HepG2 (cell line): ENCODE measurements around the gene BUB1. TPM values are rescaled to one million over a fixed set of nuclear protein-coding genes. Genes with fewer than 3 reads are reported as not detected.

Source experiments
- ATAC-seq: fragments of 200-7000 bp; cut with Tn5 transposase; 3 replicates; pipeline ENCODE4 v1.9.1; 2020; ENCODE audit warnings: mild to moderate bottlenecking, moderate library complexity
- BruUV-seq: library from RNA; stranded (reverse); fragments of 400-500 nt; replicated peaks from 2 replicates; lab custom pipeline; 2021; lab: Mats Ljungman, UMichigan
- CTCF ChIA-PET: fragments of 300-600 bp; formaldehyde crosslinking; extraction: SDS; loops from one replicate; lab custom pipeline; 2021; ENCODE audit warnings: low total read pairs, inconsistent platforms, low intra/inter-chr PET ratio; lab: Yijun Ruan, JAX
- POLR2A ChIA-PET: fragments of 350-600 bp; sonication (Branson Sonifier 250); formaldehyde crosslinking; loops from one replicate; lab custom pipeline; 2020; ENCODE audit warnings: antibody characterized with exemption, inconsistent platforms; lab: Yijun Ruan, JAX
- DNase-seq: peaks from one replicate; pipeline ENCODE4 v3.0.0-alpha.2; 2015; ENCODE audit warnings: low spot score
- FAIRE-seq: peaks from 3 replicates; lab custom pipeline; 2011; peaks lifted over from hg19 to GRCh38; lab: Jason Lieb, UNC
- H2AFZ ChIP-seq: one replicate; pipeline ENCODE4 v1.6.1; 2011; ENCODE audit warnings: low read length, inconsistent platforms
- H3K27ac ChIP-seq: fragments of 300-600 bp; 3 replicates; pipeline ENCODE4 v1.8.0; 2011; ENCODE audit warnings: mixed run types, mild to moderate bottlenecking, mixed read lengths, low read length, inconsistent platforms; ENCODE audit not compliant: insufficient read depth; ENCODE audit errors: extremely low read length
- H3K27me3 ChIP-seq, 2 experiments: fragments of 200-600 bp in 1 of 2; 2 replicates in 1 of 2; 3 replicates in 1 of 2; pipeline versions ENCODE4 v1.6.0 to v1.8.0; 2011; ENCODE audit warnings: low read length in 2 of 2, mild to moderate bottlenecking in 2 of 2, moderate library complexity in 2 of 2, inconsistent platforms in 1 of 2; ENCODE audit not compliant: insufficient read depth in 2 of 2, control insufficient read depth in 1 of 2
- H3K36me3 ChIP-seq, 2 experiments: fragments of 200-600 bp in 1 of 2; replicated peaks in 1 of 2; 2 replicates in 1 of 2; 3 replicates in 1 of 2; pipeline versions ENCODE4 v1.5.1 to v1.8.0; 2011; ENCODE audit warnings: low read length in 2 of 2, inconsistent platforms in 1 of 2; ENCODE audit not compliant: insufficient read depth in 2 of 2, control insufficient read depth in 1 of 2
- H3K4me1 ChIP-seq: 2 replicates; pipeline ENCODE4 v1.5.1; 2012; ENCODE audit warnings: low read length, inconsistent platforms; ENCODE audit not compliant: insufficient read depth
- H3K4me2 ChIP-seq: 2 replicates; pipeline ENCODE4 v1.6.0; 2011; ENCODE audit warnings: low read depth, low read length, inconsistent platforms
- H3K4me3 ChIP-seq, 3 experiments: fragments of 200-600 bp in 1 of 3; sonication (generic), shearing (Covaris generic) in 1 of 3; replicated peaks in 1 of 3; 2 replicates each; pipeline ENCODE4 v1.5.1; 2011 to 2016; ENCODE audit warnings: low read length in 3 of 3, inconsistent platforms in 2 of 3, low read depth in 2 of 3, mild to moderate bottlenecking in 2 of 3, control low read depth in 1 of 3, mixed read lengths in 1 of 3; ENCODE audit not compliant: insufficient read depth in 1 of 3
- H3K79me2 ChIP-seq: one replicate; pipeline ENCODE4 v1.6.1; 2011; ENCODE audit warnings: low read length, inconsistent platforms; ENCODE audit not compliant: insufficient read depth
- H3K9ac ChIP-seq: 2 replicates; pipeline ENCODE4 v1.6.0; 2011; ENCODE audit warnings: mild to moderate bottlenecking, low read depth, low read length, inconsistent platforms; ENCODE audit not compliant: insufficient read depth
- H3K9me3 ChIP-seq: 2 replicates; pipeline ENCODE4 v1.5.1; 2012; ENCODE audit warnings: mild to moderate bottlenecking, low read length
- H4K20me1 ChIP-seq: 2 replicates; pipeline ENCODE4 v1.6.0; 2011; ENCODE audit warnings: inconsistent platforms, mild to moderate bottlenecking, low read length, moderate library complexity; ENCODE audit not compliant: insufficient read depth
- CTCF ChIP-seq: sonication (generic); formaldehyde crosslinking; IDR thresholded peaks from 2 replicates; pipeline ENCODE4 v1.5.0; 2020; ENCODE audit warnings: mild to moderate bottlenecking, missing genetic modification reagents, moderate library complexity
- FOSL1 ChIP-seq: sonication (generic); formaldehyde crosslinking; IDR thresholded peaks from 2 replicates; pipeline ENCODE4 v1.9.0; 2021; ENCODE audit warnings: missing genetic modification reagents, borderline replicate concordance
- HDAC1 ChIP-seq: sonication (generic); formaldehyde crosslinking; IDR thresholded peaks from 2 replicates; pipeline ENCODE4 v1.5.1; 2020; ENCODE audit warnings: mild to moderate bottlenecking, missing genetic modification reagents
- HOXA5 ChIP-seq: sonication (generic); formaldehyde crosslinking; IDR thresholded peaks from 2 replicates; pipeline ENCODE4 v1.4.0; 2020; ENCODE audit warnings: missing genetic modification reagents
- JARID2 ChIP-seq: sonication (generic); formaldehyde crosslinking; IDR thresholded peaks from 2 replicates; pipeline ENCODE4 v1.8.1; 2023; ENCODE audit warnings: missing genetic modification reagents, inconsistent platforms; ENCODE audit not compliant: insufficient replicate concordance
- MYC ChIP-seq: sonication (generic); formaldehyde crosslinking; IDR thresholded peaks from 2 replicates; pipeline ENCODE4 v1.9.0; 2021; ENCODE audit warnings: missing genetic modification reagents, borderline replicate concordance
- POLR2AphosphoS2 ChIP-seq: IDR thresholded peaks from 2 replicates; pipeline ENCODE4 v1.6.1; 2011; ENCODE audit warnings: low read depth, low read length, improper control_type of control experiment
- SIN3A ChIP-seq: IDR thresholded peaks from 2 replicates; pipeline ENCODE4 v1.6.1; 2011; ENCODE audit warnings: low read depth, mild to moderate bottlenecking, control low read depth, low read length, borderline replicate concordance
- TAF1 ChIP-seq: sonication (generic); formaldehyde crosslinking; IDR thresholded peaks from 2 replicates; pipeline ENCODE4 v1.4.0; 2020; ENCODE audit warnings: missing genetic modification reagents
- TOPORS ChIP-seq: sonication (generic); formaldehyde crosslinking; IDR thresholded peaks from 2 replicates; pipeline ENCODE4 v1.8.0; 2023; ENCODE audit warnings: mild to moderate bottlenecking, missing genetic modification reagents
- ZFP41 ChIP-seq: sonication (generic); formaldehyde crosslinking; IDR thresholded peaks from 2 replicates; pipeline ENCODE4 v1.4.0; 2020; ENCODE audit warnings: mild to moderate bottlenecking, missing genetic modification reagents, borderline replicate concordance
- ZNF274 ChIP-seq: sonication (generic); formaldehyde crosslinking; IDR thresholded peaks from 2 replicates; pipeline ENCODE4 v1.5.1; 2020; ENCODE audit warnings: mild to moderate bottlenecking, missing genetic modification reagents
- ZNF296 ChIP-seq: sonication (generic); formaldehyde crosslinking; conservative IDR thresholded peaks from 2 replicates; pipeline ENCODE4 v1.5.0; 2020; ENCODE audit warnings: mild to moderate bottlenecking, missing genetic modification reagents
- ZNF660 ChIP-seq: sonication (generic); formaldehyde crosslinking; IDR thresholded peaks from 2 replicates; pipeline ENCODE4 v1.5.1; 2020; ENCODE audit warnings: mild to moderate bottlenecking, low read depth, missing genetic modification reagents, borderline replicate concordance
- ZNF776 ChIP-seq: sonication (generic); formaldehyde crosslinking; IDR thresholded peaks from 2 replicates; pipeline ENCODE4 v1.4.0; 2020; ENCODE audit warnings: mild to moderate bottlenecking, missing genetic modification reagents
- ZZZ3 ChIP-seq: sonication (generic); formaldehyde crosslinking; IDR thresholded peaks from 2 replicates; pipeline ENCODE4 v1.4.0; 2020; ENCODE audit warnings: missing genetic modification reagents, mild to moderate bottlenecking, borderline replicate concordance
- WGBS: methylation state at CpG from one replicate; pipeline ENCODE4 v1.1.6; 2017; ENCODE audit warnings: low lambda C conversion rate; 5-methylcytosine and 5-hydroxymethylcytosine counted together
- in situ Hi-C: cut with HindIII; loops from 2 replicates; pipeline ENCODE4 v1.10.0; 2017; ENCODE audit warnings: low pct_unique_long_range_greater_than_20kb; ENCODE audit not compliant: extremely low pct_ligation_motif_present
- intact Hi-C: fragments of 100-400 bp; cut with micrococcal nuclease; formaldehyde crosslinking; loops from one replicate; pipeline ENCODE4 v1.10.0; 2022; ENCODE audit not compliant: unreplicated experiment
- polyA plus RNA-seq, 8 experiments: library from polyadenylated mRNA; depleted of rRNA in 3 of 8; stranded (reverse) in 7 of 8; unstranded in 1 of 8; fragments of >200 nt; fragmentation: Illumina TruSeq in 4 of 8; extraction: Trizol in 4 of 8; gene quantifications; 2 replicates each; pipeline versions ENCODE4 v1.2.1 to v1.2.3, GENCODE V29; 2011 to 2016; ENCODE audit warnings: low read depth in 4 of 8, missing spikeins in 1 of 8, mixed read lengths in 1 of 8; ENCODE audit not compliant: insufficient read depth in 1 of 8
- total RNA-seq, 5 experiments: library from RNA; depleted of rRNA; stranded (reverse); fragments of >200 nt; fragmentation: Illumina TruSeq; extraction: Trizol; gene quantifications; 2 replicates each; pipeline ENCODE4 v1.2.3, GENCODE V29; 2016; ENCODE audit warnings: low read depth in 1 of 5

The BUB1 gene
- total and polyA plus RNA-seq, 2 of the 13 experiments (the other 11 are each of a cell fraction or from before 2014, with no cell fraction given): 27.8 to 52.6 TPM

- no peak for TF ChIP-seq MYC (CRISPR knock-in tag)
Observed at GRCh38 chr2:110718990-110719389, 41.1 kb upstream of the BUB1 start (continued).

GRCh38 chr2:110718382-110718781, 40.5 kb upstream of the BUB1 start:
- in situ Hi-C loops: no loop called here

More at GRCh38 chr2:110718382-110718781, 40.5 kb upstream of the BUB1 start:
- intact Hi-C loops: no loop called here
- Histone ChIP-seq H3K4me3 (no peak overlapping the region), H4K20me1 (no peaks in the 10 kb centered on the region), H3K9ac (no peak overlapping the region), H3K4me1 (no peaks in the 10 kb centered on the region), H3K9me3 (no peaks in the 10 kb centered on the region), H3K27ac (no peak overlapping the region), H3K36me3 (no peaks in the 10 kb centered on the region), H3K27me3 (peaks cover 5 to 34% of the 10 kb centered on the region in 2 experiments; a peak in 4 of 5 replicates), H2AFZ (no peak overlapping the region), H3K4me2 (no peak overlapping the region), H3K79me2 (no peaks in the 10 kb centered on the region)
- WGBS: 1% methylated on average over 2 of the region's 2 CpGs
- no peak for ATAC-seq
- BruUV-seq: no TSS peak
- no peak for DNase-seq
- CTCF ChIA-PET: no interaction called here
- POLR2A ChIA-PET: no interaction called here
- TF ChIP-seq ZZZ3: no peak
- no peak for TF ChIP-seq ZFP41 (CRISPR knock-in tag)
- TF ChIP-seq HDAC1: no peak
- TF ChIP-seq POLR2AphosphoS2: no peak
- no peak for TF ChIP-seq CTCF (CRISPR knock-in tag)
- TF ChIP-seq TAF1 (CRISPR knock-in tag): no peak
- no peak for TF ChIP-seq ZNF660 (CRISPR knock-in tag)
- TF ChIP-seq TOPORS (CRISPR knock-in tag): no peak
- TF ChIP-seq HOXA5 (CRISPR knock-in tag): no peak
- no peak for TF ChIP-seq SIN3A
- TF ChIP-seq ZNF296: no peak
- no peak for TF ChIP-seq ZNF776 (CRISPR knock-in tag)
- TF ChIP-seq JARID2 (CRISPR knock-in tag): no peak
- no peak for TF ChIP-seq ZNF274 (CRISPR knock-in tag)
- no peak for TF ChIP-seq FOSL1 (CRISPR knock-in tag)
- no peak for FAIRE-seq
